Gastroesophageal sphincter (tissue), 3 donors: ENCODE results near the gene BRIX1.

Experiments used
- EP300 ChIP-seq: sonication (generic); formaldehyde crosslinking; IDR thresholded peaks from one replicate; pipeline ENCODE4 v1.6.1; 2017; ENCODE audit warnings: antibody characterized with exemption, mild to moderate bottlenecking
- POLR2A ChIP-seq, 2 donors: fragments of 450-650 bp; IDR thresholded peaks; one replicate each; pipeline ENCODE4 v1.6.1; 2017; ENCODE audit warnings: antibody characterized with exemption in 2 of 2, mild to moderate bottlenecking in 2 of 2, moderate library complexity in 1 of 2
- POLR2AphosphoS5 ChIP-seq: sonication (generic); formaldehyde crosslinking; IDR thresholded peaks from one replicate; pipeline ENCODE4 v1.6.1; 2017; ENCODE audit warnings: antibody characterized with exemption
- TF ChIP-seq, protein P1 (sequence below), 4 experiments: fragments of 200-600 bp in 2 of 4; fragments of 450-650 bp in 2 of 4; sonication (generic) in 1 of 4; IDR thresholded peaks; one replicate each; pipeline ENCODE4 v1.5.1; 2017 to 2019; ENCODE audit warnings: antibody characterized with exemption in 4 of 4, mild to moderate bottlenecking in 2 of 4, moderate library complexity in 2 of 4

DNA sequence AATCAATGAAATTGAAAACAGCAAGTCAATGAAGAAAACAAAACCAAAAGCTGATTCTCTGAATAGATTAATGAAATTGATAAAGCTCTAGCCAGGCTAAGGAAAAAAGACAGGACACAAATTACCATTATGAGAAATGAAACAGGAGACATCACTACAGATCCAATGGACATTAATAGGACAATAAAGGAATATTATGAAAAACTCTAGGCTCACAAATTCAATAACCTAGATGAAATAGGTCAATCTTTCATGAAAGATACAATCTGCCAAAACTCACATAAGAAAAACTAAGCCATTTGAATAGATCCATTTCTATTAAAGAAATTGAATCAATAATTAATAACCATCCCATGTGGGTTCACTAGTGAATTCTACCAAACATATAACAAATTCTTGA, 39.2 kb upstream of the BRIX1 start:
- TF ChIP-seq, protein P1, sequence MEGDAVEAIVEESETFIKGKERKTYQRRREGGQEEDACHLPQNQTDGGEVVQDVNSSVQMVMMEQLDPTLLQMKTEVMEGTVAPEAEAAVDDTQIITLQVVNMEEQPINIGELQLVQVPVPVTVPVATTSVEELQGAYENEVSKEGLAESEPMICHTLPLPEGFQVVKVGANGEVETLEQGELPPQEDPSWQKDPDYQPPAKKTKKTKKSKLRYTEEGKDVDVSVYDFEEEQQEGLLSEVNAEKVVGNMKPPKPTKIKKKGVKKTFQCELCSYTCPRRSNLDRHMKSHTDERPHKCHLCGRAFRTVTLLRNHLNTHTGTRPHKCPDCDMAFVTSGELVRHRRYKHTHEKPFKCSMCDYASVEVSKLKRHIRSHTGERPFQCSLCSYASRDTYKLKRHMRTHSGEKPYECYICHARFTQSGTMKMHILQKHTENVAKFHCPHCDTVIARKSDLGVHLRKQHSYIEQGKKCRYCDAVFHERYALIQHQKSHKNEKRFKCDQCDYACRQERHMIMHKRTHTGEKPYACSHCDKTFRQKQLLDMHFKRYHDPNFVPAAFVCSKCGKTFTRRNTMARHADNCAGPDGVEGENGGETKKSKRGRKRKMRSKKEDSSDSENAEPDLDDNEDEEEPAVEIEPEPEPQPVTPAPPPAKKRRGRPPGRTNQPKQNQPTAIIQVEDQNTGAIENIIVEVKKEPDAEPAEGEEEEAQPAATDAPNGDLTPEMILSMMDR (IDR thresholded peaks at IDR 0.05), result no peak
- TF ChIP-seq POLR2A (IDR thresholded peaks at IDR 0.05) (no peak), EP300 (no peak), POLR2AphosphoS5 (no peak)
